NCI-H1092 (cell line): ENCODE data around the gene RNF175.

Experiments
- DNase-seq: peaks from one replicate; lab custom pipeline; 2025; lab: John Stamatoyannopoulos, UW

RNF175 gene

GRCh38 chr4:153759407-153760316 lies at the start of gene RNF175:
Gene RNF175 (minus strand): TSS chr4:153760024. CDS start chr4:153759862, 162 bp downstream.
- DNase-seq: no peak

- no peak for DNase-seq
Measured at GRCh38 chr4:153809307-153809706, 49.5 kb upstream of the RNF175 start.

GRCh38 chr4:153808175-153808574 lies 48.4 kb upstream of the RNF175 start:
- no peak for DNase-seq

- no peak for DNase-seq
Measured at GRCh38 chr4:153806073-153806472, 46.2 kb upstream of the RNF175 start.

- DNase-seq: no peak
Measured at GRCh38 chr4:153804722-153805121, 44.9 kb upstream of the RNF175 start.

GRCh38 chr4:153799694-153800074 lies 39.9 kb upstream of the RNF175 start:
- DNase-seq: no peak

- DNase-seq: no peak
Measured at GRCh38 chr4:153798901-153799693, 39.3 kb upstream of the RNF175 start.

GRCh38 chr4:153798420-153798819 lies 38.6 kb upstream of the RNF175 start:
- no peak for DNase-seq

GRCh38 chr4:153794006-153794405 lies 34.2 kb upstream of the RNF175 start:
- DNase-seq: no peak

GRCh38 chr4:153792618-153793247 lies 32.9 kb upstream of the RNF175 start:
- no peak for DNase-seq

- DNase-seq: no peak
Measured at GRCh38 chr4:153791746-153792617, 32.2 kb upstream of the RNF175 start.

GRCh38 chr4:153790962-153791551 lies 31.2 kb upstream of the RNF175 start:
- DNase-seq: no peak

GRCh38 chr4:153790500-153790865 lies 30.7 kb upstream of the RNF175 start:
- no peak for DNase-seq

GRCh38 chr4:153789741-153790499 lies 30.1 kb upstream of the RNF175 start:
- no peak for DNase-seq

GRCh38 chr4:153788413-153789276 lies 28.8 kb upstream of the RNF175 start, which contains the start of gene SFRP2:
Gene SFRP2 (minus strand): TSS chr4:153789083. CDS start chr4:153788835, 248 bp downstream.
- no peak for DNase-seq

- no peak for DNase-seq
Measured at GRCh38 chr4:153788051-153788412, 28.2 kb upstream of the RNF175 start.

- DNase-seq: no peak
Measured at GRCh38 chr4:153787575-153787974, 27.8 kb upstream of the RNF175 start.

GRCh38 chr4:153787061-153787560 lies 27.3 kb upstream of the RNF175 start:
- DNase-seq: no peak
